GM18861 (cell line): ENCODE data around the gene LDLRAD2.
"Not testable (repeated sequence)": the region's sequence is repeated elsewhere in the genome, so short reads cannot be mapped to it uniquely, and the experiment has no call there.

Experiments used
- ATAC-seq: cut with Tn5 transposase; IDR thresholded peaks from one replicate; pipeline ENCODE4 v1.9.1; 2021; ENCODE audit not compliant: unreplicated experiment

The LDLRAD2 gene

GRCh38 chr1:21823980-21824702 is 12.1 kb downstream of the LDLRAD2 start:
- no peak for ATAC-seq

GRCh38 chr1:21824926-21825325 is 12.9 kb downstream of the LDLRAD2 start:
- no peak for ATAC-seq

- ATAC-seq: no peak
These were observed 13.3 kb downstream of the LDLRAD2 start for GRCh38 chr1:21825393-21825792.

GRCh38 chr1:21826694-21827093 is 14.6 kb downstream of the LDLRAD2 start:
- not testable (repeated sequence) for ATAC-seq

- ATAC-seq: no peak
These were observed 15.1 kb downstream of the LDLRAD2 start for GRCh38 chr1:21827141-21827679.

GRCh38 chr1:21828075-21828474 is 16.0 kb downstream of the LDLRAD2 start:
- ATAC-seq: no peak

- ATAC-seq: no peak
These were observed 16.6 kb downstream of the LDLRAD2 start for GRCh38 chr1:21828506-21829210.

GRCh38 chr1:21829294-21829693 is 17.2 kb downstream of the LDLRAD2 start:
- ATAC-seq: no peak

- ATAC-seq: no peak
These were observed 18.9 kb downstream of the LDLRAD2 start for GRCh38 chr1:21830792-21831453.

GRCh38 chr1:21831454-21831970 is 19.4 kb downstream of the LDLRAD2 start:
- ATAC-seq: no peak

GRCh38 chr1:21833392-21833976 is 21.4 kb downstream of the LDLRAD2 start:
- ATAC-seq: no peak

- no peak for ATAC-seq
These were observed 22.0 kb downstream of the LDLRAD2 start for GRCh38 chr1:21834094-21834493.

GRCh38 chr1:21834666-21835065 is 22.6 kb downstream of the LDLRAD2 start:
- ATAC-seq: no peak

- no peak for ATAC-seq
These were observed 23.9 kb downstream of the LDLRAD2 start for GRCh38 chr1:21836010-21836409.

GRCh38 chr1:21836729-21837128 is 24.7 kb downstream of the LDLRAD2 start:
- no peak for ATAC-seq

- no peak for ATAC-seq
These were observed 25.4 kb downstream of the LDLRAD2 start for GRCh38 chr1:21837476-21837875.

GRCh38 chr1:21838359-21839157 is 26.5 kb downstream of the LDLRAD2 start:
- no peak for ATAC-seq

- no peak for ATAC-seq
These were observed 27.4 kb downstream of the LDLRAD2 start for GRCh38 chr1:21839337-21840037.

- ATAC-seq: no peak
These were observed 28.9 kb downstream of the LDLRAD2 start for GRCh38 chr1:21840981-21841380.
